Activated CD4-positive, alpha-beta T cell treated with anti-CD3 and anti-CD28 coated beads for 48 hours (primary cell): ENCODE data around the gene OR4A15.

Source experiments
- DNase-seq: peaks from one replicate; pipeline ENCODE4 v3.0.0-alpha.2; 2020

OR4A15 gene

GRCh38 chr11:55367674-55368073 lies at the start of gene OR4A15:
TSS of gene OR4A15 (plus strand) at chr11:55367974. CDS start at chr11:55367974, 0 bp downstream.
- DNase-seq: no peak

GRCh38 chr11:55324500-55324899 lies 43.3 kb upstream of the OR4A15 start:
- DNase-seq: no peak

GRCh38 chr11:55342901-55343300 lies 24.9 kb upstream of the OR4A15 start, which contains the start of gene OR4A16:
TSS of gene OR4A16 (plus strand) at chr11:55343201. CDS start at chr11:55343201, 0 bp downstream.
- DNase-seq: no peak

- no peak for DNase-seq
Observed at GRCh38 chr11:55345306-55345705, 22.5 kb upstream of the OR4A15 start.

GRCh38 chr11:55349032-55349431 lies 18.7 kb upstream of the OR4A15 start:
- no peak for DNase-seq

GRCh38 chr11:55357560-55358184 lies 10.1 kb upstream of the OR4A15 start:
- no peak for DNase-seq

GRCh38 chr11:55401011-55401410 lies 33.2 kb downstream of the OR4A15 start:
- no peak for DNase-seq
